ENCODE data around the gene PSD4.

Gene PSD4

GRCh38 chr2:113185664-113186432 lies 12.1 kb downstream of the PSD4 start:
- no peak for TF ChIP-seq CTCF (conservative IDR thresholded peaks at IDR 0.05; ENCODE audit: low read depth, low read length)
- Histone ChIP-seq H2AFZ (ENCODE audit: low read depth) (no peak overlapping the region), H3K4me1 (ENCODE audit: low read depth, poor library complexity, severe bottlenecking) (no peaks in the 10 kb centered on the region), H4K20me1 (ENCODE audit: insufficient read depth) (no peaks in the 10 kb centered on the region), H3K27ac (no peak overlapping the region), H3K4me2 (no peak overlapping the region), H3K36me3 (ENCODE audit: insufficient read depth) (no peaks in the 10 kb centered on the region), H3K9ac (no peak overlapping the region), H3K27me3 (ENCODE audit: insufficient read depth, low read depth) (no peaks in the 10 kb centered on the region), H3K4me3 (IDR thresholded peaks at IDR 0.05; ENCODE audit: insufficient read depth, low read depth, low read length) (no peak overlapping the region), H3K79me2 (ENCODE audit: insufficient read depth, low read depth) (no peaks in the 10 kb centered on the region)

GRCh38 chr2:113186433-113186796 lies 12.6 kb downstream of the PSD4 start:
- H2AFZ ChIP-seq (ENCODE audit: low read depth), result no peak overlapping the region
- H3K9ac ChIP-seq, result no peak overlapping the region
- TF ChIP-seq CTCF (conservative IDR thresholded peaks at IDR 0.05; ENCODE audit: low read depth, low read length), result no peak
- no peaks in the 10 kb centered on the region for H3K4me1 ChIP-seq (ENCODE audit: low read depth, poor library complexity, severe bottlenecking)
- H3K27me3 ChIP-seq (ENCODE audit: insufficient read depth, low read depth), result no peaks in the 10 kb centered on the region
- H3K4me2 ChIP-seq, result no peak overlapping the region
- no peaks in the 10 kb centered on the region for H4K20me1 ChIP-seq (ENCODE audit: insufficient read depth)
- H3K36me3 ChIP-seq (ENCODE audit: insufficient read depth), result no peaks in the 10 kb centered on the region
- H3K27ac ChIP-seq, result no peak overlapping the region
- H3K4me3 ChIP-seq (IDR thresholded peaks at IDR 0.05; ENCODE audit: insufficient read depth, low read depth, low read length), result no peak overlapping the region
- no peaks in the 10 kb centered on the region for H3K79me2 ChIP-seq (ENCODE audit: insufficient read depth, low read depth)

- TF ChIP-seq CTCF (conservative IDR thresholded peaks at IDR 0.05; ENCODE audit: low read depth, low read length), result no peak
- Histone ChIP-seq H3K27ac (no peak overlapping the region), H3K4me2 (no peak overlapping the region), H3K4me1 (ENCODE audit: low read depth, poor library complexity, severe bottlenecking) (no peaks in the 10 kb centered on the region), H3K9ac (no peak overlapping the region), H2AFZ (ENCODE audit: low read depth) (no peak overlapping the region), H3K79me2 (ENCODE audit: insufficient read depth, low read depth) (no peaks in the 10 kb centered on the region), H3K27me3 (ENCODE audit: insufficient read depth, low read depth) (no peaks in the 10 kb centered on the region), H4K20me1 (ENCODE audit: insufficient read depth) (no peaks in the 10 kb centered on the region), H3K36me3 (ENCODE audit: insufficient read depth) (no peaks in the 10 kb centered on the region), H3K4me3 (IDR thresholded peaks at IDR 0.05; ENCODE audit: insufficient read depth, low read depth, low read length) (no peak overlapping the region)
Observed at GRCh38 chr2:113187771-113188170, 14.0 kb downstream of the PSD4 start.

GRCh38 chr2:113190871-113191270 lies 17.1 kb downstream of the PSD4 start:
- Histone ChIP-seq H2AFZ (ENCODE audit: low read depth) (no peak overlapping the region), H3K79me2 (ENCODE audit: insufficient read depth, low read depth) (no peaks in the 10 kb centered on the region), H4K20me1 (ENCODE audit: insufficient read depth) (no peaks in the 10 kb centered on the region), H3K9ac (no peak overlapping the region), H3K27me3 (ENCODE audit: insufficient read depth, low read depth) (no peaks in the 10 kb centered on the region), H3K36me3 (ENCODE audit: insufficient read depth) (no peaks in the 10 kb centered on the region), H3K27ac (no peak overlapping the region), H3K4me2 (no peak overlapping the region), H3K4me3 (IDR thresholded peaks at IDR 0.05; ENCODE audit: insufficient read depth, low read depth, low read length) (no peak overlapping the region), H3K4me1 (ENCODE audit: low read depth, poor library complexity, severe bottlenecking) (no peaks in the 10 kb centered on the region)
- no peak for TF ChIP-seq CTCF (conservative IDR thresholded peaks at IDR 0.05; ENCODE audit: low read depth, low read length)

Measured in KMS-11 (cell line).